HG03521 (cell line): ENCODE results near the gene TCF4.

Experiments used
- ATAC-seq: cut with Tn5 transposase; IDR thresholded peaks from one replicate; pipeline ENCODE4 v1.9.1; 2021; ENCODE audit warnings: mild to moderate bottlenecking, moderate library complexity; ENCODE audit not compliant: unreplicated experiment

TCF4 gene

DNA sequence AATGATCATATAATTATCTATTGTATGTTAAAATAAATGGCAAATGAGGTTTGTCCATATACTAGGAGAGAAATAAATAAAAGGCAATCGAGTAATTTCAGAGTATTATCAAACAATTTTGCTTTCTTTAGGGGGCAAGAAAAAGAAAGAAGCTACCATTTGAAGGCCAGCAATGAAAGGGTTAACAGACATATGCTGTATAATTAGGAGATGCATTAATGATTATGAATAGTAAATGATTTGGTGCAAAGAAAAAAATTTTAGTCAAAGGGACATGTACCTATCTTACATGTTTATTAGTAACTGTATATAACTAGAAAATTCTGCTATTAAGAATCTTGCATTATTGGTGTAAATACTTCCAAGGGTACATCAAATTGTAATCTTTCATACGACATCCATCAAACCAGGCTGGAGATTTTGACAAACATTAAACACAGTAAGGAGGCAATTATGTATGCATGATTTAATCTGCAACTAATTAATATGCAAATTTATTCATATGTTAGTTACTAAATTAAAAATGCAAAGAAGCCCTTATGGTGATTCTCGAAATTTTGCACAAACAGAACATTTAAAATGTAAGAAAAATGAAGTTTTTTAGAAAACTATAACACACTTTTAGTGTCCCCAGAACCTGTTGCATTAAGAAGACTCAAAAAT lies 251.4 kb downstream of the TCF4 start:
- ATAC-seq: no peak

DNA sequence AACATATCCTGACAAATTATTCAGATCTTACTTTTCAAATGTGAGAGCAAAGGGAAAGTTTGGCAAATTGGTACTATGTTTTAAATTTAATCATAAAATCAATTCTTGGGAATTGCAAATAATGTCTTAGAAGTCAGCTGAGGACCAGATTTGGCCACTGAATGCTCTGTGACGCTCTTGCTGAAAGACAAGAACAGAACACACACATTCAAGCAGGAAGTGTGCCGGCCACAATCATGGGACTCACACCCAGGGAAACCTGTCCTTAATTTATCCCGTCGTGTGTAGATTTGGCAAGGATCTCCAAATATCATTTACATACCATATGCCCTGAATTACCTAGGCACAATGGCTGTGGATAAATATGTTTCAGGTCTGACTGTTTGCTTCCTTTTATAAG lies 253.1 kb downstream of the TCF4 start:
- no peak for ATAC-seq

GRCh38 chr18:55331301-55331700 lies 256.7 kb downstream of the TCF4 start:
- no peak for ATAC-seq

DNA sequence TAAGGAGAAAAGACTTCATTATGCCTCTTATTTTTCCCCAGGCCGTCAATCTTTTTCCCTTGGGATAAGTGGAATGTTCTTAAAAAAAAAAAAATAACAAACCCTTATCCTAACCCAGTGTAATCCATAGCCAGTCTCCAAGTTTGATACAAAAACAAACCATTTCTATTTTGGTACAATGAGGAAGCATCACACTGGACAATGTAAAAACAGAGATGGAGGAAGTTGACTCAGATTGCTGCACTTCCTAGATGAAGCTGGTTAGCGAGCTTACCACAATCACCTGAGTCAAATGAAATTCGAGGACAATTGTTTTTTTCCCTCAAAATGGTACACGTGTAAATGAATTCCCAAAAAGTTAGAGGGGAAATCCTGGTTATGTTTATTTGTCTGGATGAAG lies 259.7 kb downstream of the TCF4 start:
- no peak for ATAC-seq

DNA sequence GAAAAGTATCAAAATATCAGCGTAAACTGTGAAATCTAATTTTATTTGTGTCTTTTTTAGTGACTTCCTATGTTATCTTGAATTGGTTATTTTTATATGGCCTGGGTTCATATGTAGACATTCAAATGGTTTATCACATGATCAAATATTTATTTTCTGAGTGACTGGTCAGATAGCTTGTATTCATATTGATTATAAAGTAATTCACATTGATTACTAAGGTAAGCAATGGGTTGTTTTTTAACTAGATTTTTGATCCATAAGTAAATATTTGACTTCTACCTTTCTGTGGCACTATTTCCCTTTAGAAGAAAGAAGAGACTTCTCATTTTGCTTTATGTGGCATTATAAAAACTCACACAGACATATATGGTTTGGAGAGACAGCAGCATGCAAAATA lies 260.5 kb downstream of the TCF4 start:
- no peak for ATAC-seq

GRCh38 chr18:55326134-55326533 lies 261.9 kb downstream of the TCF4 start:
- ATAC-seq: no peak

DNA sequence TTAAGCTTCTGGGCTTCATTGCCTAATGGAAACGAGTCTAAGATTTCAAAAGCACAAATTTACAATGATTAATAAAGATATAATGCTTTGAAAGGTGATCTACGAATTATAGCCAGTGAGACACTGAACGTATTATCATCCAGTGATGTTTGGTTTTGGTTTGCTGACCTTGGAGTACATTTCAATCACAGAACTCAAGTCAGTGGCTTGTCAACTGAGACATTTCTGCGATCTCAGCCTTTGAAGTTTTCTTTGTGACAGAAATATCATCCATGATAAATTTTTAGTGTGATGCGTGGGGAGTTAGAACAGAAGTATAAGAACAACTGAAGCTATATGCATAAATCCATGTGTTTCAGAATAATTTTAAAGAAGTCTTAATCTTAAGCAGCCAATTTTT lies 263.8 kb downstream of the TCF4 start:
- no peak for ATAC-seq

- ATAC-seq: no peak
Observed at GRCh38 chr18:55323051-55323994, 264.7 kb downstream of the TCF4 start.

- peak; percentile 64 for ATAC-seq
Observed at GRCh38 chr18:55322178-55322735, 265.7 kb downstream of the TCF4 start.

- ATAC-seq: peak; percentile 63
Observed at GRCh38 chr18:55321265-55322177, 266.5 kb downstream of the TCF4 start.

- no peak for ATAC-seq
Observed at GRCh38 chr18:55320424-55321264, 267.3 kb downstream of the TCF4 start.

DNA sequence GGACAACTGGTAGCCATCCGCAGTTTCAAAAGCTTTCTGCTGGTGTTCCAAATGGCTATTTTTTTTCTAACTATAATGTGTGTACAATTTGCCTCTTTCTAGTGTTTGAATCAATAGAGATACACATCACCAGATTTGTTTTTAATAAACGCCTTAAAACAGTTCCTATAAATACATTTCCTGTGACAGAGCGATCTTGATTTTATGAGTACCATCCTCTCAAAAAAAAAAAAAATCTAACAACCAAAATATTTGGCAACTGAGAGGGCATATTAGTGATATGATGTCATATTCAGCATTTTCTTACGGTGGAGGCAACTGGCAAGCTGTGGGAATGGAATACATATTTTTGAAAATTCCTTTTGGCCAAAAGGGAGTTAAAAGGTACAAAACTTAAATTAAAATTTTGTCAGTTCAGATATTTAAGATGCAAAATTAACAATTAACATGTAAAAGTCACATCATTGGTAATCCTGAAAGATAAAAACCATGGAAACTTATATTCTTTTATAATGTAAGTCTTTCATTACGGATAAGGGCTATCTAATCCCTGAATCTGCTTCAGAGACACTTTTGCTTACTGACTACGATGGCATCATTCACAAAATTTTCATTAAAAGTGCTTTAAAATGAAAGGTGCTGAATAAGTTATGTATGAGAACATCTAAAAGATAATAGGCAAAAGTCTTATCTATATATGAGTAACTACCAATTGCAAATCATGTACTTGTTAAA lies 268.4 kb downstream of the TCF4 start:
- ATAC-seq: no peak

- ATAC-seq: no peak
Observed at GRCh38 chr18:55318951-55319441, 269.0 kb downstream of the TCF4 start.

DNA sequence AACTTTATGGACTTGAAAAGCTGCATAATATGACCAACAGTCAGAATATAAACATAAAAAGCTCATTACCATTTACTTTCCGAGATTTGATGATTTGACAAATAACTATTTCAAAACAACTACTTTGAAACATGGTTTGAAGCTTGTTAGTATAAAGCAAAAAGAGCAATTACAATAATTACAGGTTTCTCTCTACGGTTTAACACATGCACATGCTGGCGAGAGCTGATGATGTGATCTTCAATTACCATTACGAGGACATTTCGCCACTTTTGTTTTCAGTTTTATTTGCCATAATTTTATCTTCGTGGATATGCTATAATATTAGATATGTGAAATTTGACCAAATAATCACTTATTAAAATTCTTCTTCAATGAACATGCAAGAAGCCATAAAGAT lies 270.1 kb downstream of the TCF4 start:
- no peak for ATAC-seq

GRCh38 chr18:55317324-55317723 lies 270.7 kb downstream of the TCF4 start:
- ATAC-seq: no peak

GRCh38 chr18:55316486-55317184 lies 271.4 kb downstream of the TCF4 start:
- ATAC-seq: no peak

DNA sequence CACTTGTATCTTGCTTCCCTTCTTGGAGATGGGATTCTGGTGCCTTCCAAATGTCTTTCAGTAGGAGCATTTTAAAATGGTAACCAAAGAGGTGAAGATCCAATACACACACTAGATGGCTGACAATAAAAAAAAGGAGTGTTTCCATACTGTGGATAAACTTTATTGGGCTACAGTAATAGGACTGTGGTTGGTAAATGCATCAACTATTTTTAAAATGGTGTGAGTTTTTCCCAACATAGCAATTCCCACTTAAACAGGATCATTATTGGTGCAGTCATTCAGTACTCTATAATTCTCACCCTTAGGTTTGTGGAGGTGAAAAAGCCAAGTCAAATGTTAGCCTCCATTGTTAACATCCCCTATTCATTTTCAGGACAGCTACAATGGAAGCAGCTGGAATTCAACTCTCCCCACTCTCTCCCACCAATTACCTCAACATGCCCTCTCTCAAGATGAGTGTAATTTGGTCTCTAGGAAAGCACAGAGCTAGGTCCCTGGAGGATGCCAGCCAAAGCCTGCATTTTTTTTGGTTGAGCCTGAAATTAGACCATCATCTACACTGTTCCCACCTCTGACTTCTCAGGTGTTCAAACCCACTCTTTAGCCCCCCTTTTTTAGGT lies 273.3 kb downstream of the TCF4 start:
- ATAC-seq: no peak

DNA sequence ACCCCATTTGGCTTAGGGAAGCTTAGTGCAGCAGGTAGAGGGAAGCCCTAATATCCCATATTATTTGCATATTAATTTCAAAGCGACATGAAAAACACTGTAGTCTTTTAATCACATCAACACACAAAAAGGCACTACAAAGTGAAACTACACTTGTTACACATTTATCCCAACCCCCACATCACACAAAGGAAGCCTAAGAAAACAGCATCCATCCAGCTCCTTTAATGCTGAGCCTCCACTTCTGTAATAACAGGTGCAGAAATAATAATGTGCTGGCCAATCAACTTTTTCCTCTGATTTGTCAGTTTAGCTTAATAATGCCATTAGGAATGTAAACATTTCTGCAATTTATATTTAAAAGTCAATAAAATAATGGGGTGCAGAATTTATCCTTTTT lies 274.0 kb downstream of the TCF4 start:
- ATAC-seq: no peak
